ENCODE measurements around the gene ADGRG3. TPM values are rescaled to one million over a fixed set of nuclear protein-coding genes. Genes with fewer than 3 reads are reported as not detected.
A peak's percentile ranks its signal among the peaks of the same experiment; 100 is the strongest.

ADGRG3 gene
- total and polyA plus RNA-seq, 9 of the 15 experiments (the other 6 are each of a cell fraction or from before 2014, with no cell fraction given) = 0.09 to 0.52 (median 0.14) TPM; not detected in 3

DNA sequence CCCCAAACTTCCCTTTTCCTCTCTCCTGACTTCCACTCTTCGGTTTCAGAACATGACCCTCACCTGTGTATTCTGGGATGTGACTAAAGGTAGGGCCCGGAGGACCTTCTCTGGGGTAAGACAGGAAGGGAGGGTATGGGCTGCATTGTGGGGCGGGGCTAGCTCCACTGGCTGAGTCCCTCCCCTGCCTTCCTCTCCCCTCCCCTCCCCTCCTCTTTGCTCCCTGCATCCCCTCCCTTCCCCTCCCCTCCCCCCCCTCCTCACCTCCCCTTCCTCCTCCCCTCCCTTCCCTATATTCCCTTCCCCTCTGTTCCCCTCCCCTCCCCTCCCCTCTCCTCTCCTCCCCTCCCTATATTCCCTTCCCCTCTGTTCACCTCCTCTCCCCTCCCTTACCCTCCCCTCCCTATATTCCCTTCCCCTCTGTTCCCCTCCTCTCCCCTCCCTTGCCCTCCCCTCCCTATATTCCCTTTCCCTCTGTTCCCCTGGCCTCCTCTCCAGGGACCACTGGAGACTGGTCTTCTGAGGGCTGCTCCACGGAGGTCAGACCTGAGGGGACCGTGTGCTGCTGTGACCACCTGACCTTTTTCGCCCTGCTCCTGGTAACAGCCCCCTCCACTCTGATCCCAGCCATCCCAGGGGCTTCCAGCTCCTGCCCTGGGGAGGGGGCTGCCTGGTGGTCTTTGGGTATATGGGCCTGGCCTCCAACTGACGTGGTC, 11.8 kb downstream of the ADGRG3 start:
- WGBS (ENCODE audit: insufficient coverage, low coverage, missing lambda C conversion rate) = 53% methylated on average over 6 of the region's 7 CpGs
- BruUV-seq (replicated peaks) = no TSS peak

More for the DNA sequence above, 11.8 kb downstream of the ADGRG3 start:
- TF ChIP-seq TEAD1 (CRISPR knock-in tag; IDR thresholded peaks at IDR 0.05) = no peak
- TF ChIP-seq, protein P1, sequence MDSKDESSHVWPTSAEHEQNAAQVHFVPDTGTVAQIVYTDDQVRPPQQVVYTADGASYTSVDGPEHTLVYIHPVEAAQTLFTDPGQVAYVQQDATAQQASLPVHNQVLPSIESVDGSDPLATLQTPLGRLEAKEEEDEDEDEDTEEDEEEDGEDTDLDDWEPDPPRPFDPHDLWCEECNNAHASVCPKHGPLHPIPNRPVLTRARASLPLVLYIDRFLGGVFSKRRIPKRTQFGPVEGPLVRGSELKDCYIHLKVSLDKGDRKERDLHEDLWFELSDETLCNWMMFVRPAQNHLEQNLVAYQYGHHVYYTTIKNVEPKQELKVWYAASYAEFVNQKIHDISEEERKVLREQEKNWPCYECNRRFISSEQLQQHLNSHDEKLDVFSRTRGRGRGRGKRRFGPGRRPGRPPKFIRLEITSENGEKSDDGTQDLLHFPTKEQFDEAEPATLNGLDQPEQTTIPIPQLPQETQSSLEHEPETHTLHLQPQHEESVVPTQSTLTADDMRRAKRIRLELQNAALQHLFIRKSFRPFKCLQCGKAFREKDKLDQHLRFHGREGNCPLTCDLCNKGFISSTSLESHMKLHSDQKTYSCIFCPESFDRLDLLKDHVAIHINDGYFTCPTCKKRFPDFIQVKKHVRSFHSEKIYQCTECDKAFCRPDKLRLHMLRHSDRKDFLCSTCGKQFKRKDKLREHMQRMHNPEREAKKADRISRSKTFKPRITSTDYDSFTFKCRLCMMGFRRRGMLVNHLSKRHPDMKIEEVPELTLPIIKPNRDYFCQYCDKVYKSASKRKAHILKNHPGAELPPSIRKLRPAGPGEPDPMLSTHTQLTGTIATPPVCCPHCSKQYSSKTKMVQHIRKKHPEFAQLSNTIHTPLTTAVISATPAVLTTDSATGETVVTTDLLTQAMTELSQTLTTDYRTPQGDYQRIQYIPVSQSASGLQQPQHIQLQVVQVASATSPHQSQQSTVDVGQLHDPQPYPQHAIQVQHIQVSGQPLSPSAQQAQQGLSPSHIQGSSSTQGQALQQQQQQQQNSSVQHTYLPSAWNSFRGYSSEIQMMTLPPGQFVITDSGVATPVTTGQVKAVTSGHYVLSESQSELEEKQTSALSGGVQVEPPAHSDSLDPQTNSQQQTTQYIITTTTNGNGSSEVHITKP (IDR thresholded peaks at IDR 0.05; ENCODE audit: partially characterized antibody) = peak; percentile 32
- ATAC-seq (no peak), FAIRE-seq (no peak), DNase-seq (ENCODE audit: extremely low read depth in 1 of 4, low spot score in 3 of 4) (peak in 2 of 4 experiments; percentile 47 to 54)
- Histone ChIP-seq H3K4me2 (ENCODE audit: insufficient read depth, low read length) (no peak overlapping the region), H3K4me3 (no peak overlapping the region), H2AFZ (ENCODE audit: low read depth, low read length) (no peak overlapping the region), H3K9me1 (ENCODE audit: control insufficient read depth, insufficient read depth, low read length) (no peaks in the 10 kb centered on the region), H3K9me3 (replicated peaks; ENCODE audit: control insufficient read depth, insufficient read depth, low read depth, low read length) (no peaks in the 10 kb centered on the region), H3K9ac (ENCODE audit: insufficient read depth in 1 of 2, low read depth in 2 of 2, low read length in 2 of 2) (peak overlapping the region in 1 of 2 experiments; percentile 4; a peak in 1 of 4 replicates), H3K27ac (ENCODE audit: extremely low read depth, low read depth, low read length) (no peak overlapping the region), H3K79me2 (ENCODE audit: control insufficient read depth, insufficient read depth, low read length) (no peaks in the 10 kb centered on the region), H4K20me1 (replicated peaks; ENCODE audit: control insufficient read depth, insufficient read depth, low read length) (no peaks in the 10 kb centered on the region), H3K4me1 (replicated peaks in 1 of 2; ENCODE audit: control insufficient read depth in 2 of 2, insufficient read depth in 2 of 2, low read length in 2 of 2) (peaks cover 24 to 51% of the 10 kb centered on the region in 2 experiments), H3K36me3 (ENCODE audit: control insufficient read depth, insufficient read depth, low read length) (no peaks in the 10 kb centered on the region), H3K27me3 (ENCODE audit: control insufficient read depth in 2 of 2, insufficient read depth in 2 of 2, low read length in 2 of 2) (no peaks in the 10 kb centered on the region)
- ChIA-PET CTCF (ENCODE audit: low intra/inter-chr PET ratio) (no interaction called here), POLR2A (no interaction called here)
- in situ Hi-C loops (cut with MboI) (no loop called here), intact Hi-C loops (cut with micrococcal nuclease) (no loop called here)
